ENCODE data around the gene TP53INP2.

DNA sequence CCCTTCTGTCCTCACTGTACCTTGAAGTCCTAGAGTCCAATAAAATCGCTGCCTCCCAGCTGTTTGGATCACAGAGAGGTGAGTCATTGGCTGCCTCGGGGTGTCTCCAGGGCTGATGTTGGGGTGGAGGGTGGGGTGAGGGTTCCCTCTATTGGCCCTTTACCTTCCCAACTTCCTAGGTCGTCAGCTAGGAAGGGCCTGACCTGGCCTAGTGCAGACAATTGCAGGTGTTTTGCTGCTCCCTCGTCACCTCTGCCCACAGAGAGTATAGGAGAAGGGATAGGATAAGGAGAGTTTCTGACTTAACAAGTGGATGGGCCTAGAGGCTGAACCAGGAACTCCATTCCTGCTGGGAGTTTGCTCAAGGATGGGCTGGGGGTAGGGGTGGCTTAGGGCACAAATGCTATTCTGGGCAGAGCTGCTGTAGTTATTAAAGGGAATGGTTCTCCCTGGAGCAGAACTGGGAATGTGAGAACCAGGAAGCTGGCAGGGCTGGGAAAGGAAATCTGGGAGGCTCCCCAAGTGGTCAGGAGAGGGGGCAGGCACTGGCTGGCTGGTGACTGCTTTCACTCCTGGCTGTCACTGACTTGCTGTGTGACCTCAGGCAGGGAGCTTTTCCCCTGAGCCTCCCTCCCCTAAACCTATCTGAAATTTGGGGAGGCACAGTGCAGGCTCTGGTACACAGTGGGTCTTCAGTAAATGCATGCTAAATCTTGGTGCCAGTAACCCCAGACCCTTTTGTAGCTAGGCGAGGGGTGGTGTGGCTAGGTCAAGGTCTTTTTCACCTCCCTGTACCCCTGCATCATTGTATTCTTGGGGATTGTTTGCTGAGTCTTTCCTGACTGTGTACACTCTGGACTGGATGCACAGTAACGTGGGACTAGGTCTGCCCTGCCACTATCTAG, 1.5 kb downstream of the TP53INP2 start:
- TF ChIP-seq ASH2L (IDR thresholded peaks at IDR 0.05; ENCODE audit: low read length) (no peak), YY1 (IDR thresholded peaks at IDR 0.05; ENCODE audit: low read depth, low read length) (no peak), GABPA (IDR thresholded peaks at IDR 0.05; ENCODE audit: borderline replicate concordance, insufficient read depth, low read length) (no peak)
- TF ChIP-seq, protein P1, sequence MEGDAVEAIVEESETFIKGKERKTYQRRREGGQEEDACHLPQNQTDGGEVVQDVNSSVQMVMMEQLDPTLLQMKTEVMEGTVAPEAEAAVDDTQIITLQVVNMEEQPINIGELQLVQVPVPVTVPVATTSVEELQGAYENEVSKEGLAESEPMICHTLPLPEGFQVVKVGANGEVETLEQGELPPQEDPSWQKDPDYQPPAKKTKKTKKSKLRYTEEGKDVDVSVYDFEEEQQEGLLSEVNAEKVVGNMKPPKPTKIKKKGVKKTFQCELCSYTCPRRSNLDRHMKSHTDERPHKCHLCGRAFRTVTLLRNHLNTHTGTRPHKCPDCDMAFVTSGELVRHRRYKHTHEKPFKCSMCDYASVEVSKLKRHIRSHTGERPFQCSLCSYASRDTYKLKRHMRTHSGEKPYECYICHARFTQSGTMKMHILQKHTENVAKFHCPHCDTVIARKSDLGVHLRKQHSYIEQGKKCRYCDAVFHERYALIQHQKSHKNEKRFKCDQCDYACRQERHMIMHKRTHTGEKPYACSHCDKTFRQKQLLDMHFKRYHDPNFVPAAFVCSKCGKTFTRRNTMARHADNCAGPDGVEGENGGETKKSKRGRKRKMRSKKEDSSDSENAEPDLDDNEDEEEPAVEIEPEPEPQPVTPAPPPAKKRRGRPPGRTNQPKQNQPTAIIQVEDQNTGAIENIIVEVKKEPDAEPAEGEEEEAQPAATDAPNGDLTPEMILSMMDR (IDR thresholded peaks at IDR 0.05; ENCODE audit: control extremely low read depth in 1 of 3, insufficient read depth in 1 of 3, low read depth in 1 of 3, low read length in 3 of 3), result peak in 1 of 3 experiments; percentile 23; a peak in 1 of 4 replicates
